HCT116 (cell line): ENCODE results near the gene TMEM143. TPM values are rescaled to one million over a fixed set of nuclear protein-coding genes. Genes with fewer than 3 reads are reported as not detected.

ENCODE experiments used
- ATAC-seq: fragments of 200-7000 bp; cut with Tn5 transposase; 2 replicates; pipeline ENCODE4 v1.9.1; 2020; ENCODE audit warnings: mild to moderate bottlenecking, moderate library complexity
- BruUV-seq: library from RNA; stranded (reverse); fragments of 400-500 nt; replicated peaks from 2 replicates; lab custom pipeline; 2021; lab: Mats Ljungman, UMichigan
- CTCF ChIA-PET: fragments of 300-600 bp; sonication (Branson Sonifier 250); formaldehyde crosslinking; loops from one replicate; lab custom pipeline; 2021; ENCODE audit warnings: antibody characterized with exemption; lab: Charles Lee
- POLR2A ChIA-PET: fragments of 300-600, 350-600 bp; sonication (Branson Sonifier 250); formaldehyde crosslinking; loops from one replicate; lab custom pipeline; 2021; ENCODE audit warnings: antibody characterized with exemption; lab: Charles Lee
- RAD21 ChIA-PET, 2 experiments: fragments of 300-600 bp; sonication (Branson Sonifier 250); formaldehyde crosslinking; loops; one replicate each; lab custom pipeline; 2023; ENCODE audit warnings: low total read pairs in 2 of 2; ENCODE audit not compliant: uncharacterized antibody in 2 of 2, unreplicated experiment in 2 of 2, low non-redundant PET in 1 of 2; lab: Charles Lee
- DNase-seq: peaks from one replicate; pipeline ENCODE4 v3.0.0-alpha.2; 2010; ENCODE audit warnings: low read depth, low spot score
- H2AFZ ChIP-seq: fragments of 200-600 bp; shearing (Covaris generic), sonication (generic); 2 replicates; pipeline ENCODE4 v1.6.1; 2017; ENCODE audit warnings: low read depth, mixed run types, mixed read lengths, antibody characterized with exemption, low read length; ENCODE audit not compliant: poor library complexity, severe bottlenecking
- H3K27ac ChIP-seq: 2 replicates; pipeline ENCODE4 v1.5.1; 2012; ENCODE audit warnings: low read depth, low read length
- H3K27me3 ChIP-seq: fragments of 200-600 bp; sonication (generic); 2 replicates; pipeline ENCODE4 v1.6.1; 2016; ENCODE audit warnings: mixed run types, low read length, mixed read lengths; ENCODE audit not compliant: insufficient read depth
- H3K36me3 ChIP-seq, 2 experiments: fragments of 200-500 bp in 1 of 2; fragments of 200-600 bp in 1 of 2; sonication (Bioruptor generic) in 1 of 2; sonication (generic) in 1 of 2; 2 replicates each; pipeline versions ENCODE4 v1.5.1 to v1.6.1; 2014 to 2016; ENCODE audit warnings: low read length in 2 of 2, inconsistent platforms in 1 of 2, mixed read lengths in 1 of 2, mixed run types in 1 of 2; ENCODE audit not compliant: insufficient read depth in 2 of 2, control insufficient read depth in 1 of 2
- H3K4me1 ChIP-seq, 2 experiments: fragments of 200-600 bp in 1 of 2; sonication (generic) in 1 of 2; 2 replicates each; pipeline versions ENCODE4 v1.5.1 to v1.6.1; 2012 to 2017; ENCODE audit warnings: low read length in 2 of 2, inconsistent platforms in 1 of 2, mild to moderate bottlenecking in 1 of 2, mixed read lengths in 1 of 2, mixed run types in 1 of 2, moderate library complexity in 1 of 2; ENCODE audit not compliant: insufficient read depth in 2 of 2, control insufficient read depth in 1 of 2
- H3K4me2 ChIP-seq: fragments of 200-600 bp; sonication (generic); 2 replicates; pipeline ENCODE4 v1.6.1; 2017; ENCODE audit warnings: mixed run types, low read length, mixed read lengths
- H3K4me3 ChIP-seq, 2 experiments: fragments of 200-600 bp in 1 of 2; sonication (generic) in 1 of 2; replicated peaks in 1 of 2; 2 replicates each; pipeline ENCODE4 v1.5.1; 2011 to 2016; ENCODE audit warnings: low read length in 2 of 2, control low read depth in 1 of 2, low read depth in 1 of 2, mild to moderate bottlenecking in 1 of 2, mixed read lengths in 1 of 2, mixed run types in 1 of 2
- H3K79me2 ChIP-seq: fragments of 200-600 bp; sonication (generic); 2 replicates; pipeline ENCODE4 v1.6.1; 2017; ENCODE audit warnings: mild to moderate bottlenecking, mixed run types, low read length, moderate library complexity, mixed read lengths; ENCODE audit not compliant: insufficient read depth
- H3K9ac ChIP-seq: fragments of 200-600 bp; sonication (generic); 2 replicates; pipeline ENCODE4 v1.6.1; 2016; ENCODE audit warnings: low read length, mixed read lengths
- H3K9me2 ChIP-seq: fragments of 200-600 bp; sonication (generic), shearing (Covaris generic); 2 replicates; pipeline ENCODE4 v1.6.1; 2017; ENCODE audit warnings: mixed run types, mild to moderate bottlenecking, moderate library complexity; ENCODE audit not compliant: insufficient read depth
- H3K9me3 ChIP-seq, 2 experiments: fragments of 200-500 bp in 1 of 2; fragments of 200-600 bp in 1 of 2; sonication (Bioruptor generic) in 1 of 2; sonication (generic) in 1 of 2; 2 replicates each; pipeline ENCODE4 v1.6.1; 2014 to 2017; ENCODE audit warnings: low read length in 2 of 2, mixed read lengths in 2 of 2, inconsistent platforms in 1 of 2, low read depth in 1 of 2, mild to moderate bottlenecking in 1 of 2, mixed run types in 1 of 2, moderate library complexity in 1 of 2; ENCODE audit not compliant: control insufficient read depth in 1 of 2, insufficient read depth in 1 of 2
- H4K20me1 ChIP-seq: fragments of 200-600 bp; sonication (generic), shearing (Covaris generic); 2 replicates; pipeline ENCODE4 v1.6.1; 2017; ENCODE audit warnings: mixed run types, mild to moderate bottlenecking, moderate library complexity; ENCODE audit not compliant: insufficient read depth
- EZH2 ChIP-seq: fragments of 200-600 bp; sonication (generic); IDR thresholded peaks from 2 replicates; pipeline ENCODE4 v1.6.1; 2017; ENCODE audit warnings: antibody characterized with exemption, mixed run types
- EZH2phosphoT487 ChIP-seq: fragments of 200-600 bp; IDR thresholded peaks from 2 replicates; pipeline ENCODE4 v1.6.1; 2018; ENCODE audit warnings: antibody characterized with exemption, borderline replicate concordance
- FOSL1 ChIP-seq: IDR thresholded peaks from 2 replicates; pipeline ENCODE4 v1.6.1; 2012; ENCODE audit warnings: low read depth
- JUND ChIP-seq: IDR thresholded peaks from 2 replicates; pipeline ENCODE4 v1.6.1; 2012
- POLR2A ChIP-seq: IDR thresholded peaks from 2 replicates; pipeline ENCODE4 v1.7.0; 2011; ENCODE audit warnings: borderline replicate concordance; ENCODE audit not compliant: insufficient read depth, insufficient read length; ENCODE audit errors: extremely low read depth
- SRF ChIP-seq: IDR thresholded peaks from 2 replicates; pipeline ENCODE4 v1.6.1; 2012; ENCODE audit warnings: low read depth
- TCF7L2 ChIP-seq: IDR thresholded peaks from 2 replicates; pipeline ENCODE4 v1.7.0; 2011; ENCODE audit warnings: borderline replicate concordance, inconsistent platforms; ENCODE audit not compliant: insufficient read depth, insufficient read length; ENCODE audit errors: extremely low read depth
- ZNF274 ChIP-seq: fragments of 200-500 bp; sonication (Bioruptor generic); IDR thresholded peaks from 2 replicates; pipeline ENCODE4 v1.6.1; 2014; ENCODE audit warnings: mild to moderate bottlenecking, low read depth, low read length, inconsistent platforms
- intact Hi-C: fragments of 100-400 bp; cut with micrococcal nuclease; formaldehyde crosslinking; loops from 2 replicates; pipeline ENCODE4 v1.10.0; 2022
- total RNA-seq: library from RNA; stranded (reverse); gene quantifications from one replicate; pipeline ENCODE4 v1.2.1, GENCODE V29; 2021; ENCODE audit not compliant: unreplicated experiment

Gene TMEM143
- total RNA-seq, 1 experiment from 2014 or later = 13.2 TPM

- BruUV-seq = no TSS peak
- intact Hi-C loops = no loop called here
- Histone ChIP-seq H3K79me2 (no peaks in the 10 kb centered on the region), H3K27ac (no peak overlapping the region), H3K36me3 (no peaks in the 10 kb centered on the region), H2AFZ (no peak overlapping the region), H3K9ac (no peak overlapping the region), H4K20me1 (no peaks in the 10 kb centered on the region), H3K4me2 (no peak overlapping the region), H3K9me3 (no peaks in the 10 kb centered on the region), H3K4me3 (no peak overlapping the region), H3K4me1 (peaks cover 10 to 40% of the 10 kb centered on the region in 2 experiments), H3K9me2 (no peaks in the 10 kb centered on the region), H3K27me3 (no peaks in the 10 kb centered on the region)
- no peak for TF ChIP-seq POLR2A
- no peak for TF ChIP-seq EZH2
- no peak for TF ChIP-seq TCF7L2
- TF ChIP-seq SRF = no peak
- TF ChIP-seq ZNF274 = no peak
- TF ChIP-seq FOSL1 = no peak
- TF ChIP-seq JUND = no peak
- no peak for TF ChIP-seq EZH2phosphoT487
- DNase-seq (no peak), ATAC-seq (no peak)
- ChIA-PET RAD21 (no interaction called here), CTCF (no interaction called here), POLR2A (interaction anchor here (0.6 kb wide), 1 partner anchor 26 kb away, joined by 4 read pairs; the partner anchor contains the start of genes SYNGR4 and TMEM143)
Observed at GRCh38 chr19:48338253-48338755, 25.4 kb downstream of the TMEM143 start.
